ENCODE results near the gene COL6A3. TPM values are rescaled to one million over a fixed set of nuclear protein-coding genes. Genes with fewer than 3 reads are reported as not detected.

COL6A3 gene
- total RNA-seq, 4 donors from 2014 or later = 68.1 to 261 (median 75.6) TPM

DNA sequence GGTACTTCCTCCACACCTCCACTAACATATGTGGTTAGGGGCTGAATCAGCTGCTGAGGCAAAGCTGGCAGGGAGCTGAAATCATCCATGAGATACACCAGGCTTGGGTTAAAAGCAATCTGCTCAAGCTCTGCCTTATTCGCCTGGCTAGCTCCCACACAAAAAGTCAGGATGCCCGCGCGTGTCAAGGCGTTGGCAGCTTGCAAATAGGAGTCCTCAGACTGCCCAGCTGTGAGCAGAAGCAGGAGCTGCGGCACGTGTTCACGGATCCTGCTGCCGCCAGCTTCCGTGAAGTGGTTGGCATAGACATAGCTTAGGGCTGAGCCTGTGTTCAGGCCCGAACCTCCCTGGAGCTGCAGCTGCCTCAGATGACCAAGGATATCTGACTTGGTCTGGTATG is 35.3 kb downstream of the COL6A3 start:
- no peaks in the 10 kb centered on the region for H3K27me3 ChIP-seq
- peak overlapping the region; percentile 25 to 63 (median 48) for H3K27ac ChIP-seq
- H3K4me1 ChIP-seq = no peaks in the 10 kb centered on the region
- in situ Hi-C loops (cut with MboI; ENCODE audit: low pct_ligation_motif_present in 1 of 4, low pct_unique_long_range_greater_than_20kb in 1 of 4, low sequenced_read_pairs in 3 of 4) = no loop called here
- no peak overlapping the region for H3K4me3 ChIP-seq
- H3K36me3 ChIP-seq = no peaks in the 10 kb centered on the region
- WGBS, 2 donors (ENCODE audit: low coverage in 1 of 2) = 81% methylated on average over 11 of the region's 11 CpGs; no CpG with 5 or more reads in 1 of the 2 donors
- TF ChIP-seq POLR2AphosphoS5 (IDR thresholded peaks at IDR 0.05) (peak; percentile 68 to 90 (median 83)), EP300 (IDR thresholded peaks at IDR 0.05; ENCODE audit: low read depth) (peak; percentile 29)
- TF ChIP-seq, protein P1, sequence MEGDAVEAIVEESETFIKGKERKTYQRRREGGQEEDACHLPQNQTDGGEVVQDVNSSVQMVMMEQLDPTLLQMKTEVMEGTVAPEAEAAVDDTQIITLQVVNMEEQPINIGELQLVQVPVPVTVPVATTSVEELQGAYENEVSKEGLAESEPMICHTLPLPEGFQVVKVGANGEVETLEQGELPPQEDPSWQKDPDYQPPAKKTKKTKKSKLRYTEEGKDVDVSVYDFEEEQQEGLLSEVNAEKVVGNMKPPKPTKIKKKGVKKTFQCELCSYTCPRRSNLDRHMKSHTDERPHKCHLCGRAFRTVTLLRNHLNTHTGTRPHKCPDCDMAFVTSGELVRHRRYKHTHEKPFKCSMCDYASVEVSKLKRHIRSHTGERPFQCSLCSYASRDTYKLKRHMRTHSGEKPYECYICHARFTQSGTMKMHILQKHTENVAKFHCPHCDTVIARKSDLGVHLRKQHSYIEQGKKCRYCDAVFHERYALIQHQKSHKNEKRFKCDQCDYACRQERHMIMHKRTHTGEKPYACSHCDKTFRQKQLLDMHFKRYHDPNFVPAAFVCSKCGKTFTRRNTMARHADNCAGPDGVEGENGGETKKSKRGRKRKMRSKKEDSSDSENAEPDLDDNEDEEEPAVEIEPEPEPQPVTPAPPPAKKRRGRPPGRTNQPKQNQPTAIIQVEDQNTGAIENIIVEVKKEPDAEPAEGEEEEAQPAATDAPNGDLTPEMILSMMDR (IDR thresholded peaks at IDR 0.05) = no peak
- peak; percentile 49 for DNase-seq
- H3K9me3 ChIP-seq = no peaks in the 10 kb centered on the region
- intact Hi-C loops (cut with DNase I; ENCODE audit: low total_unique reads) = loop anchor here (5.0 kb wide), 1 partner anchor 61 kb away; no protein-coding TSS in a partner anchor

DNA sequence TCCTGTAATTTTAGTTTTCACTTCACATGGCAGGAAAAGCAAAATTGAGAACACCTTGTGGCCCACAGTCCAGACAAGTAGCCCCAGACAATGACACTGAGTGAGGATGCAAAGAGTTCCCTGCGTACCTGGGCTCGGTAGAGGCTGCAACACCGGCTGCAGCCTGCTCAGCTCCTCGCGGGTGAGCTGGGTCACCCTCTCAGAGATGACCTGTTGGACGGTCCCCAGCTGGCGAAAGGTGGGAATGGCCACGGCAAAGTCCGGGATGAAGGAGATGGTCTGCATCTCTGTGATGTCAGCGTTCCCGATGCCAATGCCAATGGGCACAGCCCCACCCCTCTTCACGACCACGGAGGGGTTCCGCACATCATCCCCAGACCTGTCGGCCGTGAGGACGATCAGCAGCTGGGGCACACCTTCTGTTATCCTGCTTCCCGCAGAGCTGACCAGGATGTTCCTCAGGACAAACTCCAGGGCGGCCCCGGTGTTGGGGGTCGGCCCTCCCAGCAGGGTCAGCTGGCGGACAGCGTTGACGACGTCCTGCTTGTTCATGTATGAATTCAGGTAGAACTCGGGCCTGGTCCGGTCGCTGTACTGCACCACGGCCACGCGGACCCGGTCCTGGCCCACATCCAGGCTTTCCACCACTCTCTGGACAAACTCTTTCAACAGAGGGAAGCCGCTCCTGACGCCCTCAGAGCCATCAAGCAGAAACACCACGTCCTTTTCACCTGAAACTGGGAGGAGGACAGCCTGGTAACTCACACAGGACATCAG is 39.5 kb downstream of the COL6A3 start:
- Histone ChIP-seq H3K4me3 (no peak overlapping the region), H3K27ac (peak overlapping the region in 2 of 4 donors; percentile 23 to 27), H3K36me3 (no peaks in the 10 kb centered on the region), H3K27me3 (no peaks in the 10 kb centered on the region), H3K9me3 (no peaks in the 10 kb centered on the region), H3K4me1 (no peaks in the 10 kb centered on the region)
- in situ Hi-C loops (cut with MboI; ENCODE audit: low pct_ligation_motif_present in 1 of 4, low pct_unique_long_range_greater_than_20kb in 1 of 4, low sequenced_read_pairs in 3 of 4) = no loop called here
- no peak for DNase-seq
- intact Hi-C loops (cut with DNase I; ENCODE audit: low total_unique reads) = loop anchor here (5.0 kb wide), 1 partner anchor 57 kb away; no protein-coding TSS in a partner anchor
- 88% methylated on average over 35 of the region's 35 CpGs; no CpG with 5 or more reads in 1 of the 2 donors for whole genome bisulfite sequencing, 2 donors (ENCODE audit: low coverage in 1 of 2)
- TF ChIP-seq EP300 (IDR thresholded peaks at IDR 0.05; ENCODE audit: low read depth) (no peak), POLR2A (IDR thresholded peaks at IDR 0.05) (no peak), POLR2AphosphoS5 (IDR thresholded peaks at IDR 0.05) (no peak)
- TF ChIP-seq, protein P1 (IDR thresholded peaks at IDR 0.05) = no peak

DNA sequence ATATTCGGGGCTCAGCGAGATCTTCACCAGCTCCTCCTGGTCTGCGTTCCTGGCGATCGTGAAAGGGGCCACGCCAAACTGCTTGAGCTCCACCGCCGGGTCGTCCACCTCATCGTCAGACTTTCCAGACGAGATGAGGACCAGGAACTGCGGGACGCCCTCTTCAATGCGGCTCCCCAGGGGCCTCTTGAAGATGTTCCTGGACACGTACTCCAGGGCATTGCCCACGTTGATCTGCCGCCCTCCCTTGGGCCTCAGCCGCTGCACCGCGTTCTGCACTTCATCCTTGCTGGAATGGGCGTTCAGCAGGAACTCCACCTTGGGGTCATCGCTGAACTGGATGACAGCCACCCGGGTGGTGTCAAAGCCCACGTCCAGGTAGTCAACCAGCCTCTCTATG is 42.1 kb downstream of the COL6A3 start:
- Histone ChIP-seq H3K27me3 (no peaks in the 10 kb centered on the region), H3K9me3 (no peaks in the 10 kb centered on the region), H3K4me3 (no peak overlapping the region), H3K36me3 (no peaks in the 10 kb centered on the region), H3K27ac (no peak overlapping the region), H3K4me1 (no peaks in the 10 kb centered on the region)
- intact Hi-C loops (cut with DNase I; ENCODE audit: low total_unique reads) (no loop called here), in situ Hi-C loops (cut with MboI; ENCODE audit: low pct_ligation_motif_present in 1 of 4, low pct_unique_long_range_greater_than_20kb in 1 of 4, low sequenced_read_pairs in 3 of 4) (no loop called here)
- WGBS, 2 donors (ENCODE audit: low coverage in 1 of 2) = 89% methylated on average over 24 of the region's 24 CpGs; no CpG with 5 or more reads in 1 of the 2 donors
- DNase-seq = no peak
- TF ChIP-seq, protein P1 (IDR thresholded peaks at IDR 0.05) = no peak
- TF ChIP-seq EP300 (IDR thresholded peaks at IDR 0.05; ENCODE audit: low read depth) (no peak), POLR2A (IDR thresholded peaks at IDR 0.05) (no peak), POLR2AphosphoS5 (IDR thresholded peaks at IDR 0.05) (no peak)

DNA sequence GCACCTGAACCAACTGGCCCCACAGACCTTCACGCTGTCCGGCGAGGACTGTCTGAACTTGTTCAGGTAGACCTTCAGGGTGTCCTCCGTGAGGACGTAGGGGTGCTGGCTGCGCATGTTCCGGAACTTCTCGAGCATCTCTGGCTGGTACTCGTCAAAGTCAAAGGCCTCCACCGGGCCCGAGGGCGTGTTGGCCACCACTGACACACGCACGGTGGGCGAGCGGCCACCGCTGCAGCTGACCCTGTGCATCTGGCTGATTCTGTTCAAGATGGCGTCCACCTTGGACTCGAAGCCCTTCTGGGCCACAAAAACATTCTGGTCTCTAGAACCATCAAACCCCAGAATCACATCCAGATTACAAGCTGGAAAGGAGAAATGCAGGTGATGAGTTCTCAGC is 48.3 kb downstream of the COL6A3 start:
- Histone ChIP-seq H3K4me1 (peaks cover 0 to 7% (median 2%) of the 10 kb centered on the region in 4 donors), H3K9me3 (no peaks in the 10 kb centered on the region), H3K27ac (no peak overlapping the region), H3K36me3 (no peaks in the 10 kb centered on the region), H3K4me3 (no peak overlapping the region), H3K27me3 (no peaks in the 10 kb centered on the region)
- intact Hi-C loops (cut with DNase I; ENCODE audit: low total_unique reads) = no loop called here
- TF ChIP-seq POLR2A (IDR thresholded peaks at IDR 0.05) = no peak
- TF ChIP-seq, protein P1 (IDR thresholded peaks at IDR 0.05) = no peak
- no peak for TF ChIP-seq POLR2AphosphoS5 (IDR thresholded peaks at IDR 0.05)
- no peak for TF ChIP-seq EP300 (IDR thresholded peaks at IDR 0.05; ENCODE audit: low read depth)
- no peak for DNase-seq
- WGBS, 2 donors (ENCODE audit: low coverage in 1 of 2) = 80 to 86% methylated on average over 1 to 19 of the region's 19 CpGs
- in situ Hi-C loops (cut with MboI; ENCODE audit: low pct_ligation_motif_present in 1 of 4, low pct_unique_long_range_greater_than_20kb in 1 of 4, low sequenced_read_pairs in 3 of 4) = no loop called here
